AG08396 (cell line): ENCODE data around the gene STARD13.

Source experiments
- DNase-seq: peaks from one replicate; pipeline ENCODE4 v3.0.0; 2012; ENCODE audit warnings: low spot score, mixed read lengths

STARD13 gene

DNA sequence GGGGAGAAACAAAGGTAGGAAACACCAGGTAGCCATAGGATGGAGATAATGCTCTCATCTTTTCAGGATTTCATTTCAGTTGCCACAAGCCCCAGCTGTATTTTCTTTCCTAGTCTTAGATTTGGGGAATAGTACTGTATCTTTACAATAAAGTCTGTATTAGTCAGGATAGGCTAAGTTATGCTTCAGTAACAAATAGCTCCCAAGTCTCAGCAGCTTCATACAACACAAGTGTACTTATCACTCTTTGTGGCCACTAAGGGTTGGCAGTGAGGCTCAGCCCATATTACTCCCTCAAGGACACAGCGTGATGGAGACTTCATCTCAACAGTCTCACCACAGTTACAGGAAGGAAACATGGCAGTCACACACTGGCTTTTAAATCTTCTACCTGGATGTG lies 61.4 kb downstream of the STARD13 start:
- DNase-seq: no peak

DNA sequence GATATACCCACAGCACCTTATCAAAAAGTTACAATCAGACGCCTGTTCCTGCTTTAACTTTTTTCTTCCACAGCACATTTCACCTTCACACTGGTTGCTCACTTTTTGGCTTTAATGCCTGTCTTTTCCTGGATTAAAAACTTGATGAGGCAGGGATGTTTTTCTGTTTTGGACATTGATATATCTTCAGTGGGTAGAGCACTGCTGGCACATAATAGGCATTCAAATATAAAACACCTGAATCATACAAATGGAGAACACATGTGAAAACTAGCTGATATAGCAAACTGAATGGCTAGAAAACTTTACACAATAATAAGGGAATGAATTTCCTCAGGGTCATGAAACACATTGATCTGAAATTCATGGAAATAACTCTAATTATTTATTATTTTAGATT lies 65.6 kb downstream of the STARD13 start:
- no peak for DNase-seq

DNA sequence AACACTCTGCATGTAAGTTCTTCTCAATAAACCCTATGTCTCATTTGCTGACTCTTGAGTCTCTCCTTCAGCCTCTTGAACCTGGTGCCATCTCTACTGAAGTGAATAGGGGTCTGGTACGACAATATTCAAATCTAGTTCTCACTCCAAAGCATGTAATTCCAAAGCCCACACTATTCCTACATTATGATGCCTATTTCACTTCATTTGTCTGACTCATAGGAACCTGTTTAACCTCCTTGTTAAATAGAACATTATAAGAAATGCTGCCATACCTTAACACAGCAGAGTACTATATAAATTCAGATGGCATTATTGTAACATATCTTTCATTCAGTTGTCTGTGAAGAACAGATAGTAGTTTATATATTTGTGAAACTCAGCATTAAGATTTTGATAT lies 67.1 kb downstream of the STARD13 start:
- no peak for DNase-seq

DNA sequence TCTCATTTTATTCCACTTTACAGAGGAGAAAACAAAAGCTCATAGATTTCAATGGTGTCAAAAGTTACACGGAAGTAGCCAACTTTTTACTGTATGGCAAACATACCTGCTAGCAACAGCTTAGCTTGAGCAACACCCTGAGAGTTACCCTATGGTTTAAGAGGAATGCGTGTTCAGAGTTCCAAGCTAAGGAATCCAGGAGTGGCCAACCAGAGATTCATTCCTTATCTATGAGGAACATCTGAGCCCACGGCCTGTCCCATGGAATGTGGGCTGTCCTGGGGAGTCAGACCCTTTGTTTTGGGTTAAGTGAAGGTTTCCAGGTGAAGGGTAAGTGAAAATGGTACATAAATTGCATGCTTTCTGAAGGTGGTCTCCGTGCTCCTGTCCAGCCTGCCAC lies 67.5 kb downstream of the STARD13 start:
- no peak for DNase-seq

DNA sequence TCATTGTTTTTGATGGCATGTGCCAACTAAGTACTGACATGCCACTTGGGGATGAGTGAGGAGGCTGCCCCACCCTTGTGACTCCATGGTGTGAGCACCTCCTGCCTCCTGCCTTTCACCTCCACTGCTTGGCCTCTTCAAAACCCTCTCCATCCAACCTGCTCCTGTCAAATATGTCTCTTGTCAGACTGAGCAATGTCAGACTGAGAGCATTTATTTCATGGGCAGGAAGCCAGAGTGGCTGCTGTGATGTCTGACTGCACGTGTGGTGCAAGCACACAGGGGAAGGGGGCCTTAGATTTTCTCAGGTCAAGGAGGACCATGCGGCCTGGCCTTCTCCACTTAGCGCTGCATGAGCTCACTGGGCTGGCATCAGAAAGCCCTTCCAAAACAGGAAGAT lies 68.3 kb downstream of the STARD13 start:
- DNase-seq: no peak

DNA sequence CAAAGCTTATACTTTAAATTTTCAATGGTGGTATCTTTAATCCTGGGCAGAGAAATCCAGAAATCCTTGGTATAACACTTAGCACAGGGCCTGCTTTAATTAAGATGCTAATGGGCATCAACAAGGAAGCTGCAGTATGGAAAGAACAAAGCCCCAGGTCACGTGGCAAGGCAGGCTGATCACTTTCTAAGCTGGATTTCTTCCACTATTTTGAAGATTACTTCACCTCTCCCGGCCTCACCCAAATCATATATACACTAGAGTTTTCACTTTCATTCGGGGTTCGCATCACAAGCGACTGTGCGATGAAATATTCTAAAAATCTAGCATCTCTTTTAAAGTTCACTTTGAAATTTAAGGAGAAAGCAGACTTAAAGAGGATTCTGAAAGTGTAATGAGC lies 71.8 kb downstream of the STARD13 start:
- DNase-seq: no peak

DNA sequence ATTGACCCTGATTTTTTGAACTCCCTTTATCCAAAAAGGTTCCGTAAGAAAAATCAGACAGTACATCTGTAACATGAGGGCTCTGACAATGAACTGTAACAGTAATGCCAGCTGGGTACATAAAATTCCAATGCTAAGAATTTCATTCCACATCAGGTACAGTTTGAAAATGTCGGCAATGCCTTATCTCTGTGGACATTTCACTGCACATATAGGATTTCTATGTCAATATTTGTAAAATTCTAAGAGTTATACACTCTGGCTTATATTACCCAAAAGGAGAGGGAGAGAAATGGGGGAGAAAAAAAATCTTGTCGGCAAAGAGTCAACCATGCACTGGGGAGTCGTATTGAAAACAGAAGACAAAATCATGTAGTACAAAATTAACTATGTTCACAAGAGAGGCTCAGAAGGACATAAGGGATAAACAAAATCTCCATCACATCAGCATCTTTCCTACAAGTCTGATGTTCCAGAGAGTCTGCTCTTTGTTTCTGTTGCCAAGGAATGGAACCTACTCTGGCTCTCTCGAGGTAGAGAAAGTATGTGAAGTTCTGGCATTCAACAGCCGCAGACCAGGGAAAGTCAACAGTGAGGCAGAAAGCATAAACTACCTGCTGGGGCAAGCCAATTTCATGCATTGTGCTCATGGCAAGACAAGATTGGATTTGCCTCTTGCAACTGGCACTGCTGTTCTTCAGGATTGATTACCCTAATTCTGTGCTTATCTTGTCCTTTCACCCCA lies 72.4 kb downstream of the STARD13 start:
- DNase-seq: no peak

DNA sequence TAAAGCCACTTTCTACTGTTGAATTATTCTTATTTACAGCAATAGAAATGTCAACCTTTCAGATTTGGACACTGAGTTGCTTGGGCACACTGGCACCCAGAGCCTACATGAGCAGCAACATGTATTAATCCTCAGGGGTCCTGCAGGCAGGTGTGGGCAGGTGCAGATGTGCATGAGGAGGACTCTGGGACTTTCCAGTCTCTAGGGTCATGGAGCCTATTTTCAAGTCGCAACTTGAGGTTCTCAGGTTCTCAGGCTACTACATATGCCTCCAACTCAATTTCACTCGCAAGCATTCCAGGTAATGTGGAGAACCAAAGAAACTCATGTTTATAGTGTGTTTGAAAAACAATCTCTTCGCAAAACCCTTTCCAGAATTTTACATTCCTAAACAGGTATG lies 73.2 kb downstream of the STARD13 start:
- DNase-seq: no peak

DNA sequence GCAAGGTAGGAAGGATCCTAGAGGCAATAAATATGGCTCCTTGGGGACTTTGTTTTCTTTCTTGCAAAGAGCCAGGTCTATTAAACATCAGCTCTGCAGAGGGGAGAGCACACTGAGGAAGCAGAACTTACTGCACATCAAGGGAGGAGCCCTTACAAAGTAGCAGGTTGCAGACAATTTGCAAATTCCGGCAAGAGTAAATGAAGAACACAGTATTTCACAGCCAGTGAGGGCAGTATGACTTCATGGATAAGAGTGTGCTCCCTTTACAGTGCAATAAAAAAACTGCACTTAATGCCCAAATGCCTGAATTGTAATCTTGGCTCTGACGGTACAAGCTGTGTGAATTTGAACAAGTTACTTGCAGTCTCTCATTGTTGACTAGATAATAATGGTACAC lies 75.5 kb downstream of the STARD13 start:
- DNase-seq: no peak

DNA sequence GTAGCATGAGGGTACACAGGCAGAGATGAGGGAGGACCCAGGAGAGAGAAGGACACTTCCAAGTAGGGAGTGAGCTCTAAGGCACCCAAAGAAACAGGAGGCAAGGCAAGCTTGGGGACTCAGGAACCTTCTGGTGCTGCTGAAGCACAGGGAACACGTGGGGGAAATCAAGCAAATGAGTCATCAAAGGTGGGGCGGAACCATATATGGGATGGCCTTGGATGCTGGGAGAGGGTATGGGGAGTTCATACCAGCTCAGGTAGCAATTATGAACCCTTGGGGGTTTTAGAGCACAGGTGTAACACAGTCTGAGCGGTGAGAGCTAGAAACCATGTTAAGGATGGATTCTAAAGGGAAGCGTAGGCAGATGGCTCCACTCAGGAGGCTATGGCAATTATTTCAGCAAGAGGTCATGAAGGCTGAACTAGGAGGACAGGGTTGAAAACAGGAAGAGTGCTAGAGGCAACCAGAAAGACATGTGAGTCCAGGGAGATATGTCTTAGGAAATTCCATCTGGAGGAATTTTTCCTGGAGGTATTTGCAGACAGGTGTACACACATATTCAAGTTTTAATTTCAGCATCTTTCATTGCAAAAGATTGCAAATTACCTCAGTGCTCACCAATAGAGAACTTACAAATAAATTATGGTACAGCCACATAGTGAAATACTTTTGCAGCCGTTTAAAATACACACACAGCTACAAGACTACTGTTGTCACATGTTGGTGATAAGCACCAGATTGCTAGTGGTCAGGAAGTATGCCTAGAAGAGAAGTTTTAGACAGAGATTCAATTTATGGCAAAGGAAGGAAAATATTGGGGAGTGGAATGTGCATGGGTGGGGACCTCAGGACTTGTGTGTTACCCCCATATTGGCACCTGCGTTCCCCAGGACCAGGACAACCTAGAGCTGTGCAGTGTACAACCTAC lies 77.0 kb downstream of the STARD13 start:
- no peak for DNase-seq

DNA sequence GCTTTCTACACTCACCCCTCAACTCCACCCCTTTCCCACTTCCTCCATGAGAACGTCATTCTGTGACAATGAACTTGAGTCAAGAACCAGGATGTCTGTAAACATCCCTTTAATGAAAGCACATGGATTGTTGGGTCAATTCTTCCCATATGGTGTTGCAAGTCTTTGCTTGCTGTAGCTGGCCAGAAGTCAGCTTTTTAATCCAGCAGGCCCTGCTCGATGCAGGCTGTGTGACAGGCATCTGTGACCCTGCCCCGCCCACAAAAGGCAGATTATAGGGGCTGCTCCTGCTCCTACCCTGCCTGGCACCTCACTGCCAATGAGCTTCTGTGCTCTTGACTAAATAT lies 78.0 kb downstream of the STARD13 start:
- peak; percentile 46 for DNase-seq

DNA sequence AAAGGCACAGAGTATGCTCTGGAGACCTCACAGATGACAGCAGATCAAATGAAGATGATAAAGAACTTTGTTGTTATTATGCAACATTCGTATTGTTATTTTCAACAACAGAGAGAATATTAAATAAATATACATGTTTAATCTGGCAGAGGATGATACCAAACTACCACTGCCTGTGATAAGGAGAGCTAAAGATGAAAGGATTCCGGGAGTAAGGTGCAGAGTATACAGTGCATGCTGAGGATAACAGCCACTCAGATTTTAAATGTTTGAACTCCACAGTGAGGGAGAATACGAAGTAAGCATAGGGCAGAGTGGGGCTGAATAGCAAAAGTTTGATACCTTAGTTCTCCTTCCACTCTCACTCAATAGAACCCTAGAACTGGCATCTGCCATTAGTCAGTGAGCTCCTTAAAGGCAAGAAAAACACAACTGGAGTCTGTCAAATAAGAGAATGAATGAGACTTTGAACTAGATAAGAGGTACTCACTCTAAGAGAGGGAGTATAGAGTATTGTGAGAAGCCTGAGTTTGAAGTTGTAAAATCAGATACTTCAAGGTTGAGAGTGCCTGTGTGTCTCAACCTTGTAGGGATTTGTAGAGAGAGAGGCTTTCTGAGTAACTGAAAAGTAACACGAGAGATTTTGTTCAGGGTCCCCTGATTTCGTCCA lies 78.5 kb downstream of the STARD13 start:
- no peak for DNase-seq

DNA sequence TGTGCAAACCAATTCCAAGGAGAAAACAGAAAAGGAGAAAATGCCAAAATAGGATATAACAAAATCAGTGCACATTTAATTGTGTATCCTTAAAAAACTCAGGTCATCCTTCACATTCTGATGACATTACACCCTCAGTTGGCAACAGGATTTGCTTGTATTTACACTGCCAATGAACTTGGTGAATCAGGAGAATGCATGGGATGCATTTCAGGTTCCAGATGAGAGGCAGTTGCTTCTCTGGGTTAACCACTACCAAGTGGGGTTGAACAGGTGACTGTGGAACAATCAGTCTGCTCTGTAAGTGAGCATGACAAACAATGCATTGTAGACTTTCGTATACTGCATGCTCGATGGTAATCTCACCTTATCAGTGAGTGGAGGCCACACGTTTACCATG lies 79.1 kb downstream of the STARD13 start:
- no peak for DNase-seq

DNA sequence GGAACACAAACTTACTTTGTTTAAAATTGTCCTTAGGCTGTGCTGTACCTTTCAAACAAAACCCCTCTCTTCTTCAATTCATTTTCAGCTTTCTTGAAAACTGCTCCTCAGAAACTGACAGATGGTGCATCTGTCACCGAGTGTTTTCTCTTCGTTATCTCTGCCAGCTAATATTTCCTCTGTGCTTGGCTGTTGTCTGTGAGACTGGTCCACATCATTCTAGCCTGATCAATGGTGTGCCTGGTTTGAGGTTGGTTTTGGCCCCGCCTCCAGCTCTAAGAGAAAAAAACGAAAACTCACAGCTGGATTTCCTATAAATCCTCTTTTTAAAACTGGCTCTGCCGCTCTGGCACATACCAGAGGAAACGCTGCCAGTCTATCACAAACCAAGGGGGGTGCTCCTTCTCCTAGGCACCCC lies 79.7 kb downstream of the STARD13 start:
- DNase-seq: no peak

DNA sequence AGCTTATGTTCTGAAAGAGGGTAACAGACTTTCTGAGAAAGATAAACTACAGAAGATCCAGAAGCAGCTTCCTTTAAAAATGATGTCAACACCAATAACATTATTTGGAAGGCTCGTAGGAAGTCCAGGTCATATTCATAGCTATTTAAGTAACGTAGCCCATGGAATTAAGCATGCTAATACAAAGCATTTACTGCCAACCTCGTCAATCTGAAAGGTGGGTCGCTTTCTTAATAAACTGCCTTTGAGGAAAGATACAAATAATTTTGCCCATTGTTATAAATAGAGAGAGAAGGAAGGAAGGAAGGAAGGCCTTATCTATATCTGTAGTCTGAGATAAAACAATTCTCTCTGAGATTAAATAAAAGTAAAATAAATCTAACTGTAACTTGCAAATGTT lies 80.3 kb downstream of the STARD13 start:
- no peak for DNase-seq

DNA sequence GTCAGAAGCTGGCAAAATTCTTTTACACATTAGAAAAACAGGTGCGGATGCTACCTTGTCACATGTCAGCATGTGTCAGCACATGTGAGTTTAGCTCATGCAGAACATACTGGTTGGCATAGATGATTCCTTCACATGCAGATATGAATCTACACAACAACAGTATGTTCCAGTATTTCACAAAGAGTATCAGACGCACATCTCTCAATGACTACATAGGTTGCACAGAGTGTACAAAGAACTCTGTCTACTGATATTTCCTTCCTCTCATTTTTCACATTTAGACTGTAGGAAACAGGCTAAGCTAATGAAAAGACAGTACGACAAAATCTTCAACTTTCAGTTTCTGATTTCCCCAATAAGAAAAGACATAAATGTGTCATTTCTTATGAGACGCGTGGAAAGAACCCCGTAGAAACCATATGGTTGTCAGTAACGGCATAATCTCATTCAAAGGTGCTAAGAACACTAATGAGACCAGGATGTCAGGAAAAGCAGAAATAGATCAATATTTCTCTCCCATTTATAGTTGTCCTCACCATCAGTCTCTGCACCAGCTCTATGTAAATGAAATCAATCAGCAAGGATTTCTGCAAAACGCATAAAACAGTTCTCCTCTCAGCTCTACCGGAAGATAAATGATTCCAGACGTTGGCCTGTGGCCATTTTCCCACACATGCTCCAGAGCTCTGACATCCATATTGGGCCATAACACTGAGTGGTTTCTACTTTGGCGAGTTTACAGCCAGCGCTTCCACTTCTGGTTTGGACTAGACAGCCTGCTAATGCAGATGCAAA lies 81.2 kb downstream of the STARD13 start:
- peak; percentile 56 for DNase-seq

DNA sequence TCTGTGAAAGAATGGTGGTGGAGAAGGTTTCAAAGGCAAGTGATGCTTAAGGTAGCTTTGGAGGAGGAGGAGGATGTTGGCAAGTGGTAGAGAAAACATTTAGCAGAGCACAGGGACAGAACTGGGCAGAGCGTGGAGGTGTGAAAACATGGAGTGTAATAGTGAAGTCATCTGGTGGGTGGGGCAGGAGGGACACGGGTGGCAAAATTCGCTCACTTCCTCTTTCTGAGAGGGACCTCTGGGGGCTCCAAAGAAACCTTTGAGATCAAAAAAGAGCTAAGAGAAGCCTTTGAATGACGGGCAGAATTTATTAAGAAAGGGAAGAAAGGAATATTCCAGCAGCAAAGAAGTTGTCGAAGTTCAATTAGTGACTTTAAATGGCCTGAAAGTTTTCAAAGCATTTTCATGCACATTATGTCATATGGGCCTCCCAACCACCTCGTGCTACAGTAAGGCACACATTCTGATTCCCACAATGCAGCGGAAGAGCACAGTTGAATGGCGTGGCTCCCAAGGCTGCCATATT lies 82.8 kb downstream of the STARD13 start:
- no peak for DNase-seq

DNA sequence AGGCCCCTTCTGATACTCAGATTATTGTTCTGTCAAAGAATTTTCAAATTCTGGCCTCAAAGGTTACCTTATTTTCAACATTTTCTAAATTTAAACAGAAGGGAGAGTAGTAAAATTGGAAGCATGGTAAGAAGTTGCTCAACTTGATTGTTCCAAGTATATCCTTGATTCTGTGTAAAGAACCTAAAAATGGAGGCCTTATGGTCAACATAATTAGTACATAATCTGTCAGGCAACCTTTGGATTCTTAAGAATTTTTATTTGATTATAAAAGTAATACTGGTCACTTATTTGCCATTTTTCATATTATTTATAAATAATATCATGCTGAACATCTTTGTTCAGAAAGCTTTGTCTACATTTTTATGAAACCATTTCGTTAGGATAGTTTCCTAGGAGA lies 83.9 kb downstream of the STARD13 start:
- DNase-seq: no peak

DNA sequence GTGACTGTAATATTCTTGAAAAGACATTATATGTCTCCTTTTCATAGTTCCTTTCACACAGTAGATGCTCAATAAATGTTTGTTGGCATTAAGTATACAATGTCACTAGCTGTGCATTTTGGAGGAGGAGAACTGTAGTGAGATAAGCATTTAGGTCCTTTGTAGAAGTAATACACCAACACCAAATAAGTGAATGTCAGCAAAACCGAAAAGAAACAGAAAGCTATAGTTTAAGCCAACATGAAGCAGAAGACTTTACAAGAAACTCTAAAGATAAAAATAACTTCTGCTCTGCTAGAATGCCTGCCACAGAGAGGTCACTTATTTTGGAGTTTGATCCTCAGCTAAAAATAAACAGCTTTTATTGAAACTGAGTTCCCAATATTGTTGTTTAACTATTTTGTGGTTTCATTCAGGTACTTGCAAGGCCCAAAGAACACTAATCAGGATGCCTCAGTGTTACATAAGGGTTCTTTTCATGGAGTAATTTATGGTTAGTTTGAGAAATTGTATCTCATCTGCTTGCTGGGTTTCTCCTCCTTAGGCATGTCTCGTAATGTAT lies 86.2 kb downstream of the STARD13 start:
- no peak for DNase-seq

DNA sequence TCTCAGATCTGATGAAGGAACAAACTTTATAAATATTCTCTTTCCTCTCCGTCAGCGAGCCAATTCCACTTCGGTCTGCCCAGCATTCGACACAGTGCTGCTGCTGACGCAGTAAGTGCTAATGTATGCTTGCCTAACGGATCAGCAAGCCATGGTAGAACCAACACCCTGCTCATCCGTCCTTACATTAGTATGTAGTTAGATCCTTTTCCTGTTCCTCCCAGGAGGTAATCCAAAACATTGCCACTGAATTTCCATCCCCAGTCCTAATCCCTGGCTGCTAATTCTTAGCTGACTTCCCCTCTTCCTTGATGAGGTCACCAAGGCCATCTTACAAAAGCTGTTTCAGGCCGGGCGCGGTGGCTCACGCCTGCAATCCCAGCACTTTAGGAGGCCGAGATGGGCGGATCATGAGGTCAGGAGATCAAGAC lies 88.0 kb downstream of the STARD13 start:
- DNase-seq: no peak

DNA sequence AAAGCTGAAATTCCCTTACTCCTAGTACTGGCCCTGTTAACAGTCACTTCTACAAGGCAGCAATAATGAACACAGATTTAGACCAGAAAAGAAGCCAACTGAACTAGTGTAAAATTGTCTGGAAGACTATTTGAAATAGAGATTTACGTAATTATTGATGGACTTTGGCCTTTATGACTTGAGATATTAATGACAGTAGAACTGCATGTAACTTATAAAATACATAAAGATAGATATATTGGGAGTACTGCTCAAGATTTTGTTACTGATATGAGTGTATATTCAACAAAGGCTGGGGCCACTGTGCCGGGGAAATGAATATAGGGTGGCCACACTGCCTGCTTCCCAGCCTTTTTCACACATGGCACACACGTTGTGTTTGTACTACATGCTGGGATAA lies 88.8 kb downstream of the STARD13 start:
- DNase-seq: no peak
